NT2/D1 (cell line): ENCODE results near the gene SMIM43.

Source experiments
- SUZ12 ChIP-seq: IDR thresholded peaks from 2 replicates; pipeline ENCODE4 v1.6.1; 2011; ENCODE audit not compliant: insufficient read length, insufficient read depth; ENCODE audit errors: extremely low read depth
- YY1 ChIP-seq: IDR thresholded peaks from 2 replicates; pipeline ENCODE4 v1.6.1; 2011; ENCODE audit not compliant: insufficient read length, insufficient read depth

GRCh38 chr4:121741751-121742150 is 23.2 kb downstream of the SMIM43 start:
- TF ChIP-seq SUZ12 (no peak), YY1 (no peak)
